ENCODE measurements around the gene ASB6.

The ASB6 gene

GRCh38 chr9:129627556-129628440, 14.2 kb downstream of the ASB6 start:
- Histone ChIP-seq H3K4me3 (ENCODE audit: low read depth in 1 of 2, low read length in 2 of 2) (peak overlapping the region; percentile 95 to 98; a peak in 3 of 4 replicates), H3K79me2 (ENCODE audit: insufficient read depth, low read length) (peaks cover 69% of the 10 kb centered on the region), H3K4me1 (ENCODE audit: insufficient read depth, low read length) (peaks cover 46% of the 10 kb centered on the region), H3K9ac (ENCODE audit: low read depth, low read length) (peak overlapping the region; percentile 92), H3K27me3 (ENCODE audit: insufficient read depth, low read length, poor library complexity) (no peaks in the 10 kb centered on the region), H2AFZ (ENCODE audit: low read depth, low read length) (no peak overlapping the region), H3K9me3 (ENCODE audit: insufficient read depth, low read length, severe bottlenecking) (no peaks in the 10 kb centered on the region), H3K36me3 (ENCODE audit: insufficient read depth, low read length) (peaks cover 26% of the 10 kb centered on the region), H3K27ac (ENCODE audit: low read length) (peak overlapping the region; percentile 94), H4K20me1 (ENCODE audit: insufficient read depth, low read length) (peaks cover 65% of the 10 kb centered on the region), H3K4me2 (ENCODE audit: insufficient read depth, low read length) (peak overlapping the region; percentile 98)
- DNase-seq = no peak
- TF ChIP-seq EZH2 (IDR thresholded peaks at IDR 0.05; ENCODE audit: borderline replicate concordance, low read depth, low read length, severe bottlenecking) (no peak), CTCF (IDR thresholded peaks at IDR 0.05; ENCODE audit: borderline replicate concordance, extremely low read depth, low read length, poor library complexity, severe bottlenecking) (no peak)
- ATAC-seq (ENCODE audit: insufficient read depth, low read depth) = no peak

GRCh38 chr9:129626625-129627284, 15.2 kb downstream of the ASB6 start:
- peaks cover 58% of the 10 kb centered on the region for H3K79me2 ChIP-seq (ENCODE audit: insufficient read depth, low read length)
- no peaks in the 10 kb centered on the region for H3K27me3 ChIP-seq (ENCODE audit: insufficient read depth, low read length, poor library complexity)
- H3K9me3 ChIP-seq (ENCODE audit: insufficient read depth, low read length, severe bottlenecking) = no peaks in the 10 kb centered on the region
- peaks cover 46% of the 10 kb centered on the region for H3K4me1 ChIP-seq (ENCODE audit: insufficient read depth, low read length)
- peak overlapping the region; percentile 91 for H2AFZ ChIP-seq (ENCODE audit: low read depth, low read length)
- H3K27ac ChIP-seq (ENCODE audit: low read length) = peak overlapping the region; percentile 94
- peak overlapping the region; percentile 98 for H3K4me2 ChIP-seq (ENCODE audit: insufficient read depth, low read length)
- H3K4me3 ChIP-seq (ENCODE audit: low read depth in 1 of 2, low read length in 2 of 2) = peak overlapping the region; percentile 95 to 98
- peaks cover 17% of the 10 kb centered on the region for H3K36me3 ChIP-seq (ENCODE audit: insufficient read depth, low read length)
- peaks cover 55% of the 10 kb centered on the region for H4K20me1 ChIP-seq (ENCODE audit: insufficient read depth, low read length)
- DNase-seq (peak; percentile 31), ATAC-seq (ENCODE audit: insufficient read depth, low read depth) (peak; percentile 53)
- peak overlapping the region; percentile 92 for H3K9ac ChIP-seq (ENCODE audit: low read depth, low read length)
- TF ChIP-seq CTCF (IDR thresholded peaks at IDR 0.05; ENCODE audit: borderline replicate concordance, extremely low read depth, low read length, poor library complexity, severe bottlenecking) (no peak), EZH2 (IDR thresholded peaks at IDR 0.05; ENCODE audit: borderline replicate concordance, low read depth, low read length, severe bottlenecking) (no peak)

GRCh38 chr9:129626079-129626624, 15.8 kb downstream of the ASB6 start, which contains the start of gene NTMT1:
Gene NTMT1, plus strand, starts transcription at chr9:129626163. Its CDS starts 6,541 bp downstream, at chr9:129632704.
- peak; percentile 75 for ATAC-seq (ENCODE audit: insufficient read depth, low read depth)
- peaks cover 49% of the 10 kb centered on the region for H4K20me1 ChIP-seq (ENCODE audit: insufficient read depth, low read length)
- peak within 1 kb of the TSS; percentile 92 for H3K9ac ChIP-seq (ENCODE audit: low read depth, low read length)
- peak within 1 kb of the TSS; percentile 94 for H3K27ac ChIP-seq (ENCODE audit: low read length)
- H3K79me2 ChIP-seq (ENCODE audit: insufficient read depth, low read length) = peaks cover 52% of the 10 kb centered on the region
- H3K4me1 ChIP-seq (ENCODE audit: insufficient read depth, low read length) = peaks cover 46% of the 10 kb centered on the region
- H2AFZ ChIP-seq (ENCODE audit: low read depth, low read length) = peak within 1 kb of the TSS; percentile 91
- peak within 1 kb of the TSS; percentile 95 to 98 for H3K4me3 ChIP-seq (ENCODE audit: low read depth in 1 of 2, low read length in 2 of 2)
- DNase-seq = peak; percentile 83
- no peaks in the 10 kb centered on the region for H3K9me3 ChIP-seq (ENCODE audit: insufficient read depth, low read length, severe bottlenecking)
- H3K36me3 ChIP-seq (ENCODE audit: insufficient read depth, low read length) = peaks cover 15% of the 10 kb centered on the region
- H3K27me3 ChIP-seq (ENCODE audit: insufficient read depth, low read length, poor library complexity) = peaks cover 3% of the 10 kb centered on the region
- TF ChIP-seq EZH2 (IDR thresholded peaks at IDR 0.05; ENCODE audit: borderline replicate concordance, low read depth, low read length, severe bottlenecking) (no peak), CTCF (IDR thresholded peaks at IDR 0.05; ENCODE audit: borderline replicate concordance, extremely low read depth, low read length, poor library complexity, severe bottlenecking) (no peak)
- peak within 1 kb of the TSS; percentile 98 for H3K4me2 ChIP-seq (ENCODE audit: insufficient read depth, low read length)

All from DND-41 (cell line).